Bone marrow (tissue), 2 donors: ENCODE measurements around the gene ST7L.

Experiments used
- DNase-seq, 2 donors: peaks; one replicate each; lab custom pipeline; 2025; lab: John Stamatoyannopoulos, UW

ST7L gene

DNA sequence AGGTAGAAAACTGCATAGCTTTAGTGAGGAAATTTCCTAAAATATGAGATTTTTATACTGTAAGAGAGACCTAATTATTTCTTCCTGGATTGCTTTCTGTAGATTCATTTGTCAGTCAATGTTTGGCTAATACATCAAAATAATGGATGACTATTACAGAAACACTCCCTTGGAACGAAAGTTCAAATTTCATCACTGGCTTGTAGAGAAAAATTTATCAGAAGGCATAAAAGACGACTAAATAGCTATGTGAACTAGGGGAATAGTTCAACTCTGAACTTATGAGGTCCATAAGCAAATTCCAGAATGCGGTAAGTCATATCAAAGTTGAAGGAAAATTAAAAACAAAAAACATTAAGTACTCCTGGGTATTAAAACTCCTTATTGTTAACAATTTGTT lies 74.2 kb downstream of the ST7L start:
- no peak for DNase-seq

DNA sequence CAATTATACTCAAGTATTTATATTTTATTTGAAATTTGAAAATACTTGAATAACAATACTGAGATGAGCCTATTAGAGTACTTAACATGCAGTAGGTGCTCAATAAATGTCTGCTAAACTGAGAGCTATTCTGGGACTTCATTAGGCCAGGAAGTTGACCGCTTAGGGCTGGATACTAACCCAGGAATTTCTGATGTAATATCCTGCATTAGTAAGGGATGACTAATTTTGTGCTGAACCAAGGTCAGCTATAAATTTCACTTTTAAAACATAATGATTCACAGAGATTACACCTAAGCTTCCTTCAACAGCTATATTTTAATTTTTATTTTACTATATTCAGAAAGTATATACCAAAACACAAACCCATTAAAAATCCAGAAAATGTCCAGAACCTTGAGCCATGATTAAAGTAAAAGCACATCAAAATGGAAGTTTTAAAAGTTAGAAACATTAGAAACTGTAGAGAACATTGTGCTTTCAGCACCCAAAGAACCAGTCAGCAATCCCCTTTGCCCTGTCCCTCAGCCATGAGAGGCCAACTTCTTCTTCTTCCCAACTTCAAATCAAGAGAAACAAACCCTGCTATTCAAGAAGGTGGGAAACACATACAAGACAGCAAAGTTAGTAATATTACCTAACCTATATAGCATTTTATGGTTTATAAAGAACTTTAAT lies 74.8 kb downstream of the ST7L start:
- no peak for DNase-seq

DNA sequence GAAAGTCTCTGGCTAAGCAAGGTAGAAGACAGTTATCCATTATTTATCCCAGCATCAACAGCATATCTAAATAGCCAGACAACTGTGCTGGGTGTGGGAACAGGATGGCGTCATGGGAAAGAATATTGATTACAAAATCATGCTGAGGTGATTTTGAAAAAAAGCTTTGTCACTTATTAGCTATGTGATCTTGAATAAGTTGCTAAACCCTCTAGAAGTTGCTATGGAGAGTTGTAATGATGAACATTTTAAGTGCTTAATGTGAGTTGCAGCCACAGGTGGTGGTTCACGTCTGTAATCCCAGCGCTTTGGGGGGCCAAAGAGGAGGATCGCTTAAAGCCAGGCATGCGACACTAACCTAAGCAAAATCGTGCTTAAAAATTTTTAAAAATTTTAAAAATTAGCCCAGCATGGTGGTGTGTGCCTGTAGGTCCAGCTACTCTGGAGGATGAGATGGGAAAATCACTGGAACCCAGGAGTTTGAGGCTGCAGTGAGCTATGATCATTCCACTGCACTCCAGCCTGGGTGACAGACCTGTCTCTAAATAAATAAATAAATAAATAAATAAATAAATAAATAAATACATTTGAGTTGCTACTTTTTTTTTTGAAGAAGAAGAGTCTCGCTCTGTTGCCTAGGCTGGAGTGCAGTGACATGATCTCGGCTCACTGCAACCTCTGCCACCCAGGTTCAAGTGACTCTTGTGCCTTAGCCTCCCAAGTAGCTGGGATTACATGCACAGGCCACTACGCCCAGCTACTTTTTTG lies 76.6 kb downstream of the ST7L start:
- DNase-seq: no peak

DNA sequence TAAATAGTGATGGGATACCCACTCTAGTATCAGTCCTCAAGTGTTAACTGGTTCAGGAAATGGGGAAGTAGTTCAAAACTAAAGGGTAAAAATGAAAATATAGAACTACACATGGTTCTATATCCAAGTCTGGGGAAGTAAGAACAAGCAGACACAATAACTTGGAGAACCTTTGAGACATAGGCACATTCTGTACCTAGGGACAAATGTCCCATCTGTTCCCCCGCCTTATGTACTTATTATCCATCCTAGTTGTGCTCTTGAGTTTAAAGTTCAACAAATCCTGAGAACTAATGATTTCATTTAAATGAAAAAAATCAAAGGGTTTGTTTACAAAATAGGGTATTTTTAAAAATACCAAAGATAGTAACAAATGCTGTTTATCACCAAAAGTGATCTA lies 77.6 kb downstream of the ST7L start:
- DNase-seq: no peak

DNA sequence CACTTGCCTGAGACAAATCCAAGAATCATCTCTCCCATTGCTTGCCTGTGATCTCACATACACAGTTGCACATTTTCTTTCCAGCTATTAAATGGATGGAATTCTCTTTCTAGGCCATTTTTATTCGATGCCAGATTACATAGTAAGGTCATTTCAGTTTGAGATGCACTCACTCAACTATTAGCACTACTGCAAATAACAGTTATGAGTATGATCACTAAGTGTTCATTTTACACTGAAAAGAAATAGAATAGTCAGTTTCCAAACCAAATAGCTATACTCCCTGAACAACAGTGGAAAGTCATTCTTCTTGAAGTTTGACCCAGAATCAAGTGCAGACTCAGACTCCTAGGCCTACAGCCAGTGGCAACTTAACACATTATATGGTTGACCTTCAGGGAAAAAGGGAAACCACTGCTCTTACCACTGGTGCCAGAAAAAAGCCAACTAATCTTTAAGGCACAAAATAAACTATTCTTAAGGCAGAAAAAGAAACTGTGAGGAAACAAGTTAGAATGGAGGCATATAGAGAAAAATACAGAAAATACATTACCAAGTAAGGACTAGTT lies 78.6 kb downstream of the ST7L start:
- no peak for DNase-seq

DNA sequence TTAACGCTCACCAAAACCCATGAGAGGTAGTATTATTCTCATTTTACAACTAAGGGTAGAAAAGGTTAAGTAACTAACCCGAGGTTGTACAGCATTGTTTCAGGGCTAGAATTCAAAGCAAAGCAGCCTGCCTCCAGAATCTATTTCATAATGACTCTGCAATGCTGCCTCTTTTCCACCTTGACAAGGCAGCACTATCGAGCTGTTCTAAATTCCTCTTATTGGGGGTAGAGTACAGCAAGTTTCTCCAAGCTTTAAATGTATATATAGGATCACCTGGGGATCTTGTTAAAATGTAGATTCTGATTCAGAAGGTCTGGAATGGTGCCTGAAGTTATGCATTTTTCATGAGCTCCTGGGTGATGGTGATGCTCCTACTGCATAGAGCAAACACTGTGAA lies 80.1 kb downstream of the ST7L start:
- DNase-seq: no peak

DNA sequence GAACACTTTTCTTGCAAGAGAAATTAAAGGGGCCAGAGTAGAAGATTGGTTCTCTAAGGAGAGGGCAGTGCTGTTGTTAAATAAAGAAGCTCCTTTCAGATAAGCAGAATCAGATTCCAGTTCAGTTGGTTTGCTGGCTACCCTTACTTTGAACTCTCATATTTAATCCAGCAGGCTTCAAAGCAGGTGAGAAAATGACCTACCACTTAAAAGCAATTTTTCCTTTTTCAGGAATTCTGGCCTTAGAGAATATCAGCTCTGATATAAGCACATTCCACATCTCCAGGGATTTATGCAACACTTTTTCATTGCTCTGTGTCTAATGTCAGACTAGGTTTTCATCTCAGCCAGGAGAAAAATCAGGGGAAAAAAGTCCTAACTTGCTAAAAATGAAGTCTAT lies 81.5 kb downstream of the ST7L start:
- no peak for DNase-seq

DNA sequence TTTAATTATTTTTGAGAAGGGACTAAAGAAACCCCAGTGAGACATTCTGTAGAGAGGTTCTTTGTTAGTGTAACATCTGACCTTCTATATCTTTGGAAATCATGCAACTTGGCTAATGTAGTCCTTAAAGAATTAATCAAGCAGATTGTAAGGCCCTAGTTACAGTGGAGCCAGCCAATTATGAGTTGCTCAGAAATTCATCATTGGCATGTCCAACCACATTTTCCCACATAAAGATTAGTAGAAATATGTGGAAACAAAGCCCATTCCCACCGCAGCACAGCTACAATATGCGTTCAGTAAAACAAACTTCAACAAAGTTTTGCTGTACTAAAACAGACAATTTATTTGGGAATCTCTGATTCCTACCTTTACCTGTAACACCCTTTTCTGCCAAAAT lies 82.4 kb downstream of the ST7L start:
- DNase-seq: no peak

DNA sequence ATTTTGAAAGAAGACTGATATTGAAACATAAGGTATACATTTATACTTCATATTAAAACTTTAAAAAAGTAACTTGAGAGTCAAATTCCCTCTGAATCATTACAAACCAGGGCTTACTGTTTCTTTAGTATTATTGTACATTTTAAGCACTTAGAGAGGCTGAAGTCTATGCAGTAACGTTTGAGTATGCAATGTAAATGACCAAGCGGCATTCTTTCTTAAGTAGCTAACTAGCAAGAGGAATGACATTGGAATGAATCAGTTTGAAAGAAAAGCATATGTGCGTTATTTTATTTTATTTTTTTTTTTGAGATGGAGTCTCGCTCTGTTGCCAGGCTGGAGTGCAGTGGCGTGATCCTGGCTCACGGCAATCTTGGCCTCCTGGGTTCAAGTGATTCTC lies 85.9 kb downstream of the ST7L start:
- DNase-seq: no peak

DNA sequence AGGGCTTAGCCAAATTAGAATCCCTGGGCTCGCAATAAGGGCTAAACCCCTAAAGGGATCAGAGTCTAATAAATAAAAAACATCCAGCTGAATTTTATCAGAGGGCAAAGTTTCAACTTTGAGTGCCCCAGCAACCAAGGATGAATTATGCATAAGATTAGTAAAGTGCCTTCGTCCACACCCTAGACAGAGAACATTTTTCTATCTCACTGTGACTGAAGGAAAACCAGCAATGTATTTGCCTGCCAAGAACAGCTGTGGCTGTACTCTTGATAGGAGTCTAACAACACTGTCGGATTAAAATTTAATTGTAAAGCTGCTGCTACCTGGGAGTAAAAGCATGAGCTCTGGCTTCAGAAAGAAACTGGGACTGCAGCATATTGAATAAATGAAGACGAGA lies 86.9 kb downstream of the ST7L start:
- DNase-seq: no peak

DNA sequence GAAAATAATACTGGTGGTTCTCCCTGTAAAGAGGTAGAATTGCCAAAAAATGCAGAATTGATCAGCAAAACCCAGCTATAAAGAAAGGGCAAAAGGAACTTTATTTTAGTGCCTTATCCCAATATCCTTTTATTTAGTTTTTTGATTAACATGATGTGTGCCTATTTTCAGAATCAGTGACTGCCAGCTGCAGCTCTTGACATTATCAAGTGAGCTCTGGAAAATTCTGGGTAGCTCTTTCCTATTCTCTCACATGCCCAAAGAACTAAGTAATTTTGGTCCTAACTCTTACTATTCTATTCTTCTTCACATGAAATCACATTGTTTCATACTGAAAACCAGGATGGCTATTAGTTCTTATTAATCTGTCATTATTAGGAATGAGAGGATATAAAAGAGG lies 88.1 kb downstream of the ST7L start:
- no peak for DNase-seq

DNA sequence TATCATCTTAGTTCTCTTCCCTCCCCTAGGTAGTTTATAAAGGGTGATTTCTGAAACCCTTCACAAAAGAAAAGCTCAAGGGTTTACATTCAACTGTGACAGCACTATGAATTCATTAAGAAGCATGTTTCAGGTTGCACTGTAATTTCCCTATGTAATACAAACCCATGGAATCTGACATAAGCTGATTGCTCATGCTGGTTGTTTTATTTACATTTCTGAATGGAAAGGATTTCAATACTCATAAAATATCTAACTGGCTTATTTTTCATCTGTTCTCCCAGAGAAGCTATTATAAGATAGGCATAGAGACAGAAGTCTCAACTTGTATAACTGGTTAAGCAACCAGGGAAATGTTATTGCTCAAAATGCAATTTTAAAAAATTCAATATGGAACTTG lies 89.6 kb downstream of the ST7L start:
- no peak for DNase-seq

DNA sequence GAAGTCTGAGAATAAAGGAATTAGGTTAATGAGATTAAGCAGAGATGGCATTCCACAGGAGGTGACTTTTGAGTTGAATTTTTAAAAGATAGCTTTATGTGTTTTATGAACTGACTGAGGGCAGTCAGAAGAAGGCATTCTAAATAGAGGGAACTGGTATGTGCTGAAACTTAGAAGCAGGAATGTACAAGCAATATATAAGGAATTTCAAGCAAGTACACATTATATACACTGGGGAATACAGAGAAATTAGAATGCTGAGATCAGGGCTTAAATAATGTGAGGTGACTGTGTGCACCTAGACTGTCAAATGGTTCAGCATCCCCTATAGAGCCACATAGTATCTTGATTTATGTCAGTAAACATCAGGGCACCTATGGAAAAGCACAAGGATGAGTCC lies 90.9 kb downstream of the ST7L start:
- DNase-seq: no peak

DNA sequence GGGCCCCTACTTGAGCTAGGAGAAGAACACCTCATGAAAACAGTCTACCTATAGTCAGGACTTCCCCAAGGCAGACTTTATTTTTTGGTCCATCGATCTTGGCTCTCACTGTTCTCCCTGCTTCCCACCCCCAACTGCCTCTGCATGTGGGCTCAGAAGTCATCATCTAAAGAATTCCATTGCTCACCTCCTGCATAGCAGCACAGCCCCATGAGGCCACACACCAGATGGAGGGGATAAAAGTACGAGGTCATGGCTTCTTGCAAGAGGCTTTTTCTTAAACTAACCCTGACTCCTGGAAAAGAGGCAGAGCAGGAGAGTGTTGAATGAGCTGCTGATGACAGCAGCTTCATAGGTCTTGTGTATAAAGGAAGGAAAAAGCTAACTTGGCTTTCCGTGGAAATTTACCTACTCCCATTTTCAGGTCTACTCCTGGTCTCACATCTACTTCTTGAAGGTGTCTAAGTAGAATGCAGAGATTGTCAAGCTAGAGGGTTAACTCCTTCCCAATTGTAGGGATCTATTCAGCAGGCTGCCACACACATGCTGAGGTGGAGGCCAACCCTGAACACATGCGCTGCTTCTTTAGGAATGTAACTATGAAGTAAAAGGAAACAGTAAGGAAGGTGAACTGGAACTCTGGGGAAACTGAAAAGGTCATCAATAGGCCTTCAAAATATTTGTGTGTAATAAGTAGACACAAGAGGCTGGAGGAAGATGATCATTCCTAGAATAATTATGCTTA lies 91.5 kb downstream of the ST7L start:
- no peak for DNase-seq

DNA sequence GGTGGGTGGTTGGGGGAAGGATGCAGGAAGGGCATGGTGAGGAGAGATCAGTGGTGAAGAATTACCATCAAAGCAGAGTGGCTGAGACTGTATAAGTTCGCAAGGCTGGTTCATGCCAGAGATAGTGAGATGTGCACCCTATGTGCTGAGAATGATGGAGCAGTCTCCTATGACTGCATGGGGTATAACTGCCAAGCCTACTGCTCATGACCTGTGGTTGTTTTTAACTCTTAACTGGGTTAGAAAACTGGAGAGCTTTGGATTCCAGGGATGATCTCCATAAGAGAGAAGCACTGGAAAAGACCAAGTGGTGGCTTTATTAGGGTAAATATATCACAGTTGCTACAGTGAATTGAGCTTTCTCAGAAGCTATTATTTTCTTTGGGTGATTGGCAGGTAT lies 94.0 kb downstream of the ST7L start:
- DNase-seq: no peak

DNA sequence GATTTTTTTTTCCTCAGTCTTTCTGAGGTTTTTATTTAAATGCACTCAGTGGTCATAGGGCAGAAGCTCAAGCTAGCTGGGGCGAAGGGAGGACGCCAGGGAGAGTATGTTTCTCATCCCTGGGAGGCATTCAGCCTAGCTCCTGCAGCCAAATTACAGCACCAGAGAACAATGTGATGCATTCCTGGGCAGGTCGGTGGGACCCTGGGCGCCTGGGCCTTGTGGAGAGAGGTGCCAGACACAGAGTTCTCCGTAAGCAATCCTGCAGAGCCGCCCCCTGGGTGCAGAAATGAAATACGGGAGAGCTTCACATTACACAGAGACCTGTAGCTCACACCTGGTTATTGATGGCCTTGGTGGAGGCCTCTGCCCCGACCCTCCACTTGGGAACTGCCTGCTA lies 94.7 kb downstream of the ST7L start:
- DNase-seq: no peak

DNA sequence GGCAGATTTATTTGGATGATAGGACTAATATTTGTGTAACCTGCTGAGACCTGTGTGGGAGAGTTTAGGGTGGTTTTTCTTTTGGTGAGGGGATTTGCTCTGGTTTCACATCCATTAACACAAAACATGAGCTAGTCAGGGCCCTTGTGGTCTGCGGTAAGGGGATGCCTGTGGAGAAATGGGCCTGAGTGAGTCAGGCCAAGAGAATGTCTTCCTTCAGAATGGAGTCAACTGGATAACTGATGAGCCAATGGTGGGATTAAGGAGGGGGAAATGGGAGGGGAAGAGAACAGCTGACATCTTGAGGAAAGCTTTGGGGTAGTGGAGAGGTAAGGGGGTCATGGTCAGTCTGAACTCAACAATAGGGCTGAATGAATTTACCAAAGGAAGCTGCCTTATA lies 96.3 kb downstream of the ST7L start:
- no peak for DNase-seq

DNA sequence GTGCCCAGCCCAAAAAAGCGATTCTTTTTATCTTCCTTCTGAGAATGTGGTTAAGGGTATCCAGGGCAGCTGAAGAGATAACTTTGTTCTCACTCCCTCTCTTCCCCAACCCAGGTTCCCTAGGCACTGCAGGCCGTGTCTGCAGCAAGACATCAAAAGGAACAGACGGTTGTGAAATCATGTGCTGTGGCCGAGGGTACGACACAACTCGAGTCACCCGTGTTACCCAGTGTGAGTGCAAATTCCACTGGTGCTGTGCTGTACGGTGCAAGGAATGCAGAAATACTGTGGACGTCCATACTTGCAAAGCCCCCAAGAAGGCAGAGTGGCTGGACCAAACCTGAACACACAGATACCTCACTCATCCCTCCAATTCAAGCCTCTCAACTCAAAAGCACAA lies 98.8 kb downstream of the ST7L start:
- DNase-seq: no peak

DNA sequence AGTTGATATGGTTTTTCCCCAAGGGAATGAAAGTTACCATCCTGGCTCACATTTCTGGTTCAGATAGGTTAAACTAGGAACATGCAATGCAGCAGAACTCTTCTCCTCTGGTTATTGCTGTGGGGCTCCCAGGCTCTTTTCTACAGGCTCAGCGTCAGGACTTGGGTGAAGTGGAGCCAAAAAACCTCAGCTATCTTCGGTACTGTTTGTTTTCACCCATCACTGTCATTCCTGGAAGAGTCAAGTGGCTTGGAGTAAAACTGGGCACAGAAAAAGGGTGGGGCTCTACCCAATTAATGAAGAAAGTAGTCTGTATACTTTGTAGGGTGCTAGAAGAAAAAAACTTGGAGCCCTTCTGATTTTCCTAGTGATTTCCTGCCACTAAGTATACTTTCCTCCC lies 100.8 kb downstream of the ST7L start:
- no peak for DNase-seq

DNA sequence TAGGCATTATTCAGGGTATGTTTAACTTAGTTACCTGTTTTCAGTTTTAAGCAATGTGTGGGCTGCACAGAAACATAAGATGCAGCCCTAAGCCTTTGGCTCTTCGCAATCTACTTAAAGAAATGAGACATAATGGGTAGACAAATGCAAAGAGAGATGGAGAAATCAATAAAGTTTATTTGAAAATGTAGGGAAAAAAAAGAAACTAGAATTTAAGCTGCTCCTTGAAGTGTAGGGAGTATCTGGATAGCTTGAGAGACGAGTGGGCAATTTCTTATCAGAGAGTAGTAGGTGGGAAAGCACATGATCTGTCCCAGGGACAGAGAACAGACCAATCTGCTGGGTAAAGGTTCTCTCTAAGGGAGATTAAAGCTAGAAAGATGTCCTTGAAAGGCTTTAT lies 101.3 kb downstream of the ST7L start:
- no peak for DNase-seq

DNA sequence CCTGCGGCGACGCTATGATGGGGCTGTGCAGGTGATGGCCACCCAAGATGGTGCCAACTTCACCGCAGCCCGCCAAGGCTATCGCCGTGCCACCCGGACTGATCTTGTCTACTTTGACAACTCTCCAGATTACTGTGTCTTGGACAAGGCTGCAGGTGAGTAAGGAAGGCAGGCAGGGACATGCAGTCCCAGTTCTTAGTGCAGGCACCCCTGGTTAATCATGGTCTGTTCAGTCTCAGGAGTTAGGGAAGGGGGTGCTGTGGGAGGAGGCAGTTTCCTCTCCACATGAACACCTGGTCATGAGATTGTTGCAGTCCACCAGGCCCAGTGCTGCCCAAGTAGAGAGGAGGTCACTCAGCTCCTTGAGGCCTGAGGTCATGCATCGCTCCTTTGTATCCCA lies 101.7 kb downstream of the ST7L start:
- no peak for DNase-seq

DNA sequence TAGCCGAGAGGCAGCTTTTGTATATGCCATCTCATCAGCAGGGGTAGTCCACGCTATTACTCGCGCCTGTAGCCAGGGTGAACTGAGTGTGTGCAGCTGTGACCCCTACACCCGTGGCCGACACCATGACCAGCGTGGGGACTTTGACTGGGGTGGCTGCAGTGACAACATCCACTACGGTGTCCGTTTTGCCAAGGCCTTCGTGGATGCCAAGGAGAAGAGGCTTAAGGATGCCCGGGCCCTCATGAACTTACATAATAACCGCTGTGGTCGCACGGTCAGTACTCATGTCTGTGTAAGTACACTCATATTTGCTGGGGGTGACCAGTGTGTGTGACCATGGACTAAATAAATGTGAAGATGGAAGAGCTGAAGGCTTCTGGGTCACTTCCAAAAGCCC lies 102.8 kb downstream of the ST7L start:
- DNase-seq: no peak
